MM.1S (cell line): Measurements from ENCODE around the gene BCL2.

Experiments
- EZH2 ChIP-seq: fragments of 300-600 bp; sonication (generic); optimal IDR thresholded peaks from 2 replicates; pipeline ENCODE3; 2017; ENCODE audit warnings: low read depth, mild to moderate bottlenecking, antibody characterized with exemption, low read length, mixed read lengths
- EZH2phosphoT487 ChIP-seq: fragments of 300-600 bp; sonication (generic); IDR thresholded peaks from 2 replicates; pipeline ENCODE4 v1.6.1; 2018; ENCODE audit warnings: antibody characterized with exemption, low read length
- TF ChIP-seq, protein P1 (sequence below): fragments of 300-600 bp; sonication (generic); IDR thresholded peaks from 2 replicates; pipeline ENCODE4 v1.5.1; 2016; ENCODE audit warnings: antibody characterized with exemption, low read length, mixed read lengths

DNA sequence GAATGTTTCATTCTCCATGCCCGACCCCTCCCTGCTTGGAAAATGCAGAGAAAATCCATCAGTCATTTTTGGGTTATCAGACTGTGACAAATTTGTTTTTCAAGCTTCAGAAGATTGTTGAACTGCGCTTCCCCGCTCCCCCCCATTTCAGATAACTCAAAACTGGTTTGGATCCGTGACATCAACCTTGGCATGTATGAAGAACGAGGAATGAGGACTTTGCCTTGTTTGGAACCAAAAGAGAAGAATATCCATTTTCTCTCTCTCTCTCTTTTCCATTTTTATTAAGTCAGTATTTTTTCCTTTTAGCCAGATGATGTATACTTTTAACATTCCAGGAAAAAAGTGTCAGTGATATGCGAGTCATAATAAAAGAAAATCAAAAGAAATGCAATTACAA, 171.6 kb downstream of the BCL2 start:
- TF ChIP-seq EZH2phosphoT487 = no peak
- TF ChIP-seq, protein P1, sequence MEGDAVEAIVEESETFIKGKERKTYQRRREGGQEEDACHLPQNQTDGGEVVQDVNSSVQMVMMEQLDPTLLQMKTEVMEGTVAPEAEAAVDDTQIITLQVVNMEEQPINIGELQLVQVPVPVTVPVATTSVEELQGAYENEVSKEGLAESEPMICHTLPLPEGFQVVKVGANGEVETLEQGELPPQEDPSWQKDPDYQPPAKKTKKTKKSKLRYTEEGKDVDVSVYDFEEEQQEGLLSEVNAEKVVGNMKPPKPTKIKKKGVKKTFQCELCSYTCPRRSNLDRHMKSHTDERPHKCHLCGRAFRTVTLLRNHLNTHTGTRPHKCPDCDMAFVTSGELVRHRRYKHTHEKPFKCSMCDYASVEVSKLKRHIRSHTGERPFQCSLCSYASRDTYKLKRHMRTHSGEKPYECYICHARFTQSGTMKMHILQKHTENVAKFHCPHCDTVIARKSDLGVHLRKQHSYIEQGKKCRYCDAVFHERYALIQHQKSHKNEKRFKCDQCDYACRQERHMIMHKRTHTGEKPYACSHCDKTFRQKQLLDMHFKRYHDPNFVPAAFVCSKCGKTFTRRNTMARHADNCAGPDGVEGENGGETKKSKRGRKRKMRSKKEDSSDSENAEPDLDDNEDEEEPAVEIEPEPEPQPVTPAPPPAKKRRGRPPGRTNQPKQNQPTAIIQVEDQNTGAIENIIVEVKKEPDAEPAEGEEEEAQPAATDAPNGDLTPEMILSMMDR = no peak
- TF ChIP-seq EZH2 = no peak
